HepG2 (cell line): ENCODE data around the gene PKIG. TPM values are rescaled to one million over a fixed set of nuclear protein-coding genes. Genes with fewer than 3 reads are reported as not detected.

ENCODE experiments used
- ATF7-NPFF ChIP-seq: sonication (generic); formaldehyde crosslinking; IDR thresholded peaks from 2 replicates; pipeline ENCODE4 v1.8.1; 2023; ENCODE audit warnings: mild to moderate bottlenecking, low read depth, missing genetic modification reagents, moderate library complexity
- ERF ChIP-seq: IDR thresholded peaks from 2 replicates; pipeline ENCODE4 v1.6.1; 2018; ENCODE audit warnings: missing biosample characterization, missing genetic modification reagents
- ETV6 ChIP-seq: sonication (generic); formaldehyde crosslinking; conservative IDR thresholded peaks from 2 replicates; pipeline ENCODE4 v1.4.0; 2020; ENCODE audit warnings: missing genetic modification reagents
- FOXA1 ChIP-seq, 2 experiments: fragments of 450-650 bp in 1 of 2; sonication (generic) in 1 of 2; formaldehyde crosslinking in 1 of 2; IDR thresholded peaks; 2 replicates each; pipeline versions ENCODE4 v1.4.0 to v1.6.1; 2016 to 2020; ENCODE audit warnings: missing genetic modification reagents in 1 of 2
- FOXP1 ChIP-seq, 2 experiments: fragments of 450-650 bp in 1 of 2; IDR thresholded peaks; 2 replicates each; pipeline ENCODE4 v1.6.1; 2017 to 2018; ENCODE audit warnings: antibody characterized with exemption in 1 of 2
- HMG20B ChIP-seq: conservative IDR thresholded peaks from 2 replicates; pipeline ENCODE4 v1.6.1; 2016; ENCODE audit warnings: missing genetic modification reagents, missing compliant biosample characterization
- MAFG ChIP-seq: sonication (generic); formaldehyde crosslinking; IDR thresholded peaks from 2 replicates; pipeline ENCODE4 v1.5.1; 2020; ENCODE audit warnings: mild to moderate bottlenecking, missing genetic modification reagents
- MEIS1 ChIP-seq: sonication (generic); formaldehyde crosslinking; IDR thresholded peaks from 2 replicates; pipeline ENCODE4 v1.9.0; 2021; ENCODE audit warnings: mild to moderate bottlenecking, missing genetic modification reagents, moderate library complexity, borderline replicate concordance
- NR2F1 ChIP-seq, 2 experiments: fragments of 450-650 bp in 1 of 2; formaldehyde crosslinking in 1 of 2; IDR thresholded peaks; 2 replicates each; pipeline versions ENCODE4 v1.5.0 to v1.6.1; 2016 to 2020; ENCODE audit warnings: mild to moderate bottlenecking in 1 of 2, missing compliant biosample characterization in 1 of 2, missing genetic modification reagents in 1 of 2, moderate library complexity in 1 of 2
- RBAK ChIP-seq: sonication (generic); formaldehyde crosslinking; IDR thresholded peaks from 2 replicates; pipeline ENCODE4 v1.5.1; 2020; ENCODE audit warnings: mild to moderate bottlenecking, missing genetic modification reagents
- TAF1 ChIP-seq: sonication (generic); formaldehyde crosslinking; IDR thresholded peaks from 2 replicates; pipeline ENCODE4 v1.4.0; 2020; ENCODE audit warnings: missing genetic modification reagents
- THAP11 ChIP-seq: IDR thresholded peaks from 2 replicates; pipeline ENCODE4 v1.6.1; 2016; ENCODE audit warnings: missing biosample characterization, missing genetic modification reagents
- XBP1 ChIP-seq: sonication (generic); formaldehyde crosslinking; IDR thresholded peaks from 2 replicates; pipeline ENCODE4 v1.5.0; 2020; ENCODE audit warnings: missing genetic modification reagents
- ZNF274 ChIP-seq: sonication (generic); formaldehyde crosslinking; IDR thresholded peaks from 2 replicates; pipeline ENCODE4 v1.5.1; 2020; ENCODE audit warnings: mild to moderate bottlenecking, missing genetic modification reagents
- ZNF282 ChIP-seq: fragments of 450-650 bp; IDR thresholded peaks from 2 replicates; pipeline ENCODE4 v1.6.1; 2018; ENCODE audit not compliant: partially characterized antibody
- ZNF3 ChIP-seq: IDR thresholded peaks from 2 replicates; pipeline ENCODE4 v1.7.0; 2017; ENCODE audit warnings: inconsistent platforms
- ZNF33A ChIP-seq: sonication (generic); formaldehyde crosslinking; IDR thresholded peaks from 2 replicates; pipeline ENCODE4 v1.5.1; 2020; ENCODE audit warnings: missing genetic modification reagents, mild to moderate bottlenecking, moderate library complexity, borderline replicate concordance
- ZNF569 ChIP-seq: sonication (generic); formaldehyde crosslinking; IDR thresholded peaks from 2 replicates; pipeline ENCODE4 v1.5.0; 2020; ENCODE audit warnings: mild to moderate bottlenecking, missing genetic modification reagents, moderate library complexity, borderline replicate concordance
- ZNF629 ChIP-seq: sonication (generic); formaldehyde crosslinking; conservative IDR thresholded peaks from 2 replicates; pipeline ENCODE4 v1.5.0; 2020; ENCODE audit warnings: missing genetic modification reagents
- polyA plus RNA-seq, 8 experiments: library from polyadenylated mRNA; depleted of rRNA in 3 of 8; stranded (reverse) in 7 of 8; unstranded in 1 of 8; fragments of >200 nt; fragmentation: Illumina TruSeq in 4 of 8; extraction: Trizol in 4 of 8; gene quantifications; 2 replicates each; pipeline versions ENCODE4 v1.2.1 to v1.2.3, GENCODE V29; 2011 to 2016; ENCODE audit warnings: low read depth in 4 of 8, missing spikeins in 1 of 8, mixed read lengths in 1 of 8; ENCODE audit not compliant: insufficient read depth in 1 of 8
- total RNA-seq, 5 experiments: library from RNA; depleted of rRNA; stranded (reverse); fragments of >200 nt; fragmentation: Illumina TruSeq; extraction: Trizol; gene quantifications; 2 replicates each; pipeline ENCODE4 v1.2.3, GENCODE V29; 2016; ENCODE audit warnings: low read depth in 1 of 5
- TF ChIP-seq, protein P1 (sequence below): sonication (generic); formaldehyde crosslinking; IDR thresholded peaks from 2 replicates; pipeline ENCODE4 v1.4.0; 2020; ENCODE audit warnings: mild to moderate bottlenecking, missing genetic modification reagents, borderline replicate concordance
- TF ChIP-seq, protein P2 (sequence below): sonication (generic); formaldehyde crosslinking; IDR thresholded peaks from 2 replicates; pipeline ENCODE4 v1.5.1; 2020; ENCODE audit warnings: mild to moderate bottlenecking, missing genetic modification reagents, borderline replicate concordance
- TF ChIP-seq, protein P3 (sequence below): IDR thresholded peaks from 2 replicates; pipeline ENCODE4 v1.6.1; 2018; ENCODE audit warnings: missing genetic modification reagents, mild to moderate bottlenecking, missing compliant biosample characterization
- TF ChIP-seq, protein P4 (sequence below): sonication (generic); formaldehyde crosslinking; IDR thresholded peaks from 2 replicates; pipeline ENCODE4 v1.4.0; 2020; ENCODE audit warnings: low read depth, mild to moderate bottlenecking, missing genetic modification reagents

Gene PKIG
- total and polyA plus RNA-seq, 2 of the 13 experiments (the other 11 are each of a cell fraction or from before 2014, with no cell fraction given) = 30.8 to 44.5 TPM

DNA sequence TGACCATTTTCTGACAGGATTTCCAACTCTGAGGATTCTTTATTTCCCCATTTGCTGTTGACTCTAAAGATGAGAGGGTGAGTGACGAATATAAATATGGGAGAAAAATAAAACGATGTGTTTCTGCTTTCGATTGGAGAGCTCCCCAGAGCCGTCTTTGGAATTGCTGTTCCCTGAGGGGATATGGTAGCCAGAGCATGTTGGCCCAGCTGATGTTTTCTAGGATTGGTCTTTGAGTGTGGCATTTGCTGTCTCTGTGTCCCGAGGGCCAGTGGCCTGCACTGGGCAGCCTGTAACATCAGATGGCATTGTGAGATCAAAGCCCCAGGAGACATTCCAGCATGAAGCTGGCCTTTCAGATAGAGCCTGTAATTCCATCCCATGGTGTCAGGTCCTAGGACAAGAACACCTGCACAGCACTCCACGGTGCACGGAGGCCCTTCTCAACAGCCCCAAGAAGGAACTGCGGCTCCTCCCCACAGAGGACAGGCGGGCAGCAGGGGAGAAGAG, 26.7 kb downstream of the PKIG start (continued):
- no peak for TF ChIP-seq ZNF33A (CRISPR knock-in tag)
- TF ChIP-seq NR2F1 (CRISPR knock-in tag; IDR thresholded peaks at IDR 0.05) = no peak
- no peak for TF ChIP-seq ETV6
- no peak for TF ChIP-seq MAFG (CRISPR knock-in tag)
- TF ChIP-seq ZNF629 (CRISPR knock-in tag) = no peak; the same call in 1 of the 2 replicates
- TF ChIP-seq XBP1 (CRISPR knock-in tag) = no peak
- TF ChIP-seq, protein P1, sequence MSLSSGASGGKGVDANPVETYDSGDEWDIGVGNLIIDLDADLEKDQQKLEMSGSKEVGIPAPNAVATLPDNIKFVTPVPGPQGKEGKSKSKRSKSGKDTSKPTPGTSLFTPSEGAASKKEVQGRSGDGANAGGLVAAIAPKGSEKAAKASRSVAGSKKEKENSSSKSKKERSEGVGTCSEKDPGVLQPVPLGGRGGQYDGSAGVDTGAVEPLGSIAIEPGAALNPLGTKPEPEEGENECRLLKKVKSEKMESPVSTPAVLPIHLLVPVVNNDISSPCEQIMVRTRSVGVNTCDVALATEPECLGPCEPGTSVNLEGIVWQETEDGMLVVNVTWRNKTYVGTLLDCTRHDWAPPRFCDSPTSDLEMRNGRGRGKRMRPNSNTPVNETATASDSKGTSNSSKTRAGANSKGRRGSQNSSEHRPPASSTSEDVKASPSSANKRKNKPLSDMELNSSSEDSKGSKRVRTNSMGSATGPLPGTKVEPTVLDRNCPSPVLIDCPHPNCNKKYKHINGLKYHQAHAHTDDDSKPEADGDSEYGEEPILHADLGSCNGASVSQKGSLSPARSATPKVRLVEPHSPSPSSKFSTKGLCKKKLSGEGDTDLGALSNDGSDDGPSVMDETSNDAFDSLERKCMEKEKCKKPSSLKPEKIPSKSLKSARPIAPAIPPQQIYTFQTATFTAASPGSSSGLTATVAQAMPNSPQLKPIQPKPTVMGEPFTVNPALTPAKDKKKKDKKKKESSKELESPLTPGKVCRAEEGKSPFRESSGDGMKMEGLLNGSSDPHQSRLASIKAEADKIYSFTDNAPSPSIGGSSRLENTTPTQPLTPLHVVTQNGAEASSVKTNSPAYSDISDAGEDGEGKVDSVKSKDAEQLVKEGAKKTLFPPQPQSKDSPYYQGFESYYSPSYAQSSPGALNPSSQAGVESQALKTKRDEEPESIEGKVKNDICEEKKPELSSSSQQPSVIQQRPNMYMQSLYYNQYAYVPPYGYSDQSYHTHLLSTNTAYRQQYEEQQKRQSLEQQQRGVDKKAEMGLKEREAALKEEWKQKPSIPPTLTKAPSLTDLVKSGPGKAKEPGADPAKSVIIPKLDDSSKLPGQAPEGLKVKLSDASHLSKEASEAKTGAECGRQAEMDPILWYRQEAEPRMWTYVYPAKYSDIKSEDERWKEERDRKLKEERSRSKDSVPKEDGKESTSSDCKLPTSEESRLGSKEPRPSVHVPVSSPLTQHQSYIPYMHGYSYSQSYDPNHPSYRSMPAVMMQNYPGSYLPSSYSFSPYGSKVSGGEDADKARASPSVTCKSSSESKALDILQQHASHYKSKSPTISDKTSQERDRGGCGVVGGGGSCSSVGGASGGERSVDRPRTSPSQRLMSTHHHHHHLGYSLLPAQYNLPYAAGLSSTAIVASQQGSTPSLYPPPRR (CRISPR knock-in tag) = no peak
- 0 out of 2 replicates have a peak, but pooled peaks have one; percentile 18 for TF ChIP-seq ZNF274
- TF ChIP-seq, protein P2, sequence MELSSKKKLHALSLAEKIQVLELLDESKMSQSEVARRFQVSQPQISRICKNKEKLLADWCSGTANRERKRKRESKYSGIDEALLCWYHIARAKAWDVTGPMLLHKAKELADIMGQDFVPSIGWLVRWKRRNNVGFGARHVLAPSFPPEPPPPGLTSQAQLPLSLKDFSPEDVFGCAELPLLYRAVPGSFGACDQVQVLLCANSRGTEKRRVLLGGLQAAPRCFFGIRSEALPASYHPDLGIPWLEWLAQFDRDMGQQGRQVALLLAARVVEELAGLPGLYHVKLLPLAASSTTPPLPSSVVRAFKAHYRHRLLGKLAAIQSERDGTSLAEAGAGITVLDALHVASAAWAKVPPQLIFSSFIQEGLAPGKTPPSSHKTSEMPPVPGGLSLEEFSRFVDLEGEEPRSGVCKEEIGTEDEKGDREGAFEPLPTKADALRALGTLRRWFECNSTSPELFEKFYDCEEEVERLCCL = no peak
- TF ChIP-seq FOXA1 (IDR thresholded peaks at IDR 0.05) = no peak
- TF ChIP-seq FOXA1 (CRISPR knock-in tag; IDR thresholded peaks at IDR 0.05) = peak; percentile 22; the same call in 1 of the 2 replicates
- no peak for TF ChIP-seq THAP11 (CRISPR knock-in tag)
- TF ChIP-seq, protein P3, sequence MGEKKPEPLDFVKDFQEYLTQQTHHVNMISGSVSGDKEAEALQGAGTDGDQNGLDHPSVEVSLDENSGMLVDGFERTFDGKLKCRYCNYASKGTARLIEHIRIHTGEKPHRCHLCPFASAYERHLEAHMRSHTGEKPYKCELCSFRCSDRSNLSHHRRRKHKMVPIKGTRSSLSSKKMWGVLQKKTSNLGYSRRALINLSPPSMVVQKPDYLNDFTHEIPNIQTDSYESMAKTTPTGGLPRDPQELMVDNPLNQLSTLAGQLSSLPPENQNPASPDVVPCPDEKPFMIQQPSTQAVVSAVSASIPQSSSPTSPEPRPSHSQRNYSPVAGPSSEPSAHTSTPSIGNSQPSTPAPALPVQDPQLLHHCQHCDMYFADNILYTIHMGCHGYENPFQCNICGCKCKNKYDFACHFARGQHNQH (CRISPR knock-in tag) = no peak
- TF ChIP-seq ATF7-NPFF = no peak
- TF ChIP-seq, protein P4, sequence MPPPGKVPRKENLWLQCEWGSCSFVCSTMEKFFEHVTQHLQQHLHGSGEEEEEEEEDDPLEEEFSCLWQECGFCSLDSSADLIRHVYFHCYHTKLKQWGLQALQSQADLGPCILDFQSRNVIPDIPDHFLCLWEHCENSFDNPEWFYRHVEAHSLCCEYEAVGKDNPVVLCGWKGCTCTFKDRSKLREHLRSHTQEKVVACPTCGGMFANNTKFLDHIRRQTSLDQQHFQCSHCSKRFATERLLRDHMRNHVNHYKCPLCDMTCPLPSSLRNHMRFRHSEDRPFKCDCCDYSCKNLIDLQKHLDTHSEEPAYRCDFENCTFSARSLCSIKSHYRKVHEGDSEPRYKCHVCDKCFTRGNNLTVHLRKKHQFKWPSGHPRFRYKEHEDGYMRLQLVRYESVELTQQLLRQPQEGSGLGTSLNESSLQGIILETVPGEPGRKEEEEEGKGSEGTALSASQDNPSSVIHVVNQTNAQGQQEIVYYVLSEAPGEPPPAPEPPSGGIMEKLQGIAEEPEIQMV (CRISPR knock-in tag) = peak; percentile 5; the same call in 1 of the 2 replicates
- no peak for TF ChIP-seq RBAK (CRISPR knock-in tag)
- TF ChIP-seq TAF1 (CRISPR knock-in tag) = no peak
- TF ChIP-seq MEIS1 (CRISPR knock-in tag) = no peak
- TF ChIP-seq ERF (CRISPR knock-in tag) = no peak
- TF ChIP-seq ZNF569 = 0 out of 2 replicates have a peak, but pooled peaks have one; percentile 10
- TF ChIP-seq FOXP1 (IDR thresholded peaks at IDR 0.05) = no peak
- TF ChIP-seq FOXP1 (CRISPR knock-in tag; IDR thresholded peaks at IDR 0.05) = no peak
- no peak for TF ChIP-seq ZNF3 (CRISPR knock-in tag)
- no peak for TF ChIP-seq ZNF282
- no peak for TF ChIP-seq HMG20B (CRISPR knock-in tag)
